Fibroblast of skin of right quadriceps (primary cell): ENCODE results near the gene SYNE1.

Experiments used
- DNase-seq: peaks from one replicate; pipeline ENCODE4 v3.0.0-alpha.2; 2013

Gene SYNE1

GRCh38 chr6:152267967-152268845 lies 369.0 kb downstream of the SYNE1 start:
- DNase-seq, result peak; percentile 21

GRCh38 chr6:152265651-152266050 lies 371.5 kb downstream of the SYNE1 start:
- no peak for DNase-seq

- DNase-seq, result no peak
Observed at GRCh38 chr6:152263582-152263981, 373.6 kb downstream of the SYNE1 start.

GRCh38 chr6:152261179-152261578 lies 376.0 kb downstream of the SYNE1 start:
- no peak for DNase-seq

GRCh38 chr6:152259234-152259633 lies 377.9 kb downstream of the SYNE1 start:
- no peak for DNase-seq

- no peak for DNase-seq
Observed at GRCh38 chr6:152257581-152257980, 379.6 kb downstream of the SYNE1 start.

GRCh38 chr6:152250127-152250526 lies 387.0 kb downstream of the SYNE1 start:
- no peak for DNase-seq

GRCh38 chr6:152248980-152249379 lies 388.2 kb downstream of the SYNE1 start:
- DNase-seq, result no peak

- peak; percentile 22 for DNase-seq
Observed at GRCh38 chr6:152246554-152247337, 390.4 kb downstream of the SYNE1 start.

GRCh38 chr6:152244998-152245630 lies 392.0 kb downstream of the SYNE1 start:
- DNase-seq, result no peak

GRCh38 chr6:152241013-152241766 lies 396.0 kb downstream of the SYNE1 start:
- DNase-seq, result peak; percentile 15

- no peak for DNase-seq
Observed at GRCh38 chr6:152240436-152240835, 396.7 kb downstream of the SYNE1 start.

- no peak for DNase-seq
Observed at GRCh38 chr6:152236370-152237097, 400.6 kb downstream of the SYNE1 start.

- DNase-seq, result no peak
Observed at GRCh38 chr6:152233547-152234320, 403.4 kb downstream of the SYNE1 start.

- DNase-seq, result peak; percentile 51
Observed at GRCh38 chr6:152232501-152233151, 404.5 kb downstream of the SYNE1 start.

- DNase-seq, result no peak
Observed at GRCh38 chr6:152229330-152229729, 407.8 kb downstream of the SYNE1 start.

- no peak for DNase-seq
Observed at GRCh38 chr6:152226119-152226518, 411.0 kb downstream of the SYNE1 start.

- DNase-seq, result no peak
Observed at GRCh38 chr6:152225241-152225934, 411.8 kb downstream of the SYNE1 start.

- no peak for DNase-seq
Observed at GRCh38 chr6:152223636-152224035, 413.5 kb downstream of the SYNE1 start.
